ENCODE measurements around the gene BMF. TPM values are rescaled to one million over a fixed set of nuclear protein-coding genes. Genes with fewer than 3 reads are reported as not detected.
"Not testable (repeated sequence)": the region's sequence is repeated elsewhere in the genome, so short reads cannot be mapped to it uniquely, and the experiment has no call there.

The BMF gene
- 4.1 and 7.0 TPM in 2 replicates for total RNA-seq

DNA sequence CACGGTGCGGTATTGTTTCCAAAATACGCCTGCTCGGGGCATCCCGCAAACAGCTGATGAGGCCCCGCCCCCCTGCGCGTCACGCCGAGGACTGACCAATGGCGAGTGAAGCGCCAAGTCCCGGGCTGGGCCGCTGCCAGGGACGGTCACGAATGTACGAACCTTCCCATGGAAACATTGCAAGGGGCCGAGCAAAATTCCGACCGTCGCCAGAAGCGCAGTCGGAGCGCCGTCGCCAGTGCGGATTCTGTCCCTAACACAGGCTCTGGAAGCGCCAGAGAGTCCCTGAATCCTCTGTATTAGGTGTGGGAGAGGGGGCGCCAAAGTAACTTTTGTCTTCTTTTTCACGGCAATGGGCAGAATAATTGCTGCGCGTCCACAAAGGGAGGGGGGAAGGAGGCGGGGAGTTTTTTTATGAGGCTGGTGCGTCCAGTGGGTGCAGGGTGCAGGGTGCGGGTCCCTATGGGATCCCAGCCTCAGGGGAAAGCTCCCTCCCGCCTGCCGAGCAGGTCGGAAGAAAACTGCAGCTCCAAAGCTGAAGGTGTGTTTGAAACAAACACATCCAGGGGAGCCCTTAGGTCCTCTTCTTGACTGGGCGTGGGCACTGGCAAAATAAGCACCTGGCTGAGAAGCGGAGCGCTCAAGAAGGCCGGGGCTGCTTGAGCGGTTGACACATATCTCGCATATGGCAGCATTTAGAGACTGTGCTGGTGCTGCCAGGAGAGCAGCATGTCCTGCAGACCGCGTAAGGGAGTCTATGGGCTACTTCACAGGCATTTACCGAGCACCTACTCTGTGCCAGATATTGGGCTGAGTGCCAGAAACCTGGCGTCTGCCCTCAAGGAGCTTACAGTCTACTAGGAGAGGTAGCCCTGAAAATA, at the start of gene BMF:
TSS of gene BMF (minus strand) at position 25 of the 881 bp plus-strand sequence. CDS start 2,793 bp downstream, outside the sequence.
- DNase-seq (ENCODE audit: low read depth in 2 of 2), result peak; percentile 98 to 100

GRCh38 chr15:40157778-40158447, 49.2 kb upstream of the BMF start:
- DNase-seq (ENCODE audit: low read depth in 2 of 2), result no peak

DNA sequence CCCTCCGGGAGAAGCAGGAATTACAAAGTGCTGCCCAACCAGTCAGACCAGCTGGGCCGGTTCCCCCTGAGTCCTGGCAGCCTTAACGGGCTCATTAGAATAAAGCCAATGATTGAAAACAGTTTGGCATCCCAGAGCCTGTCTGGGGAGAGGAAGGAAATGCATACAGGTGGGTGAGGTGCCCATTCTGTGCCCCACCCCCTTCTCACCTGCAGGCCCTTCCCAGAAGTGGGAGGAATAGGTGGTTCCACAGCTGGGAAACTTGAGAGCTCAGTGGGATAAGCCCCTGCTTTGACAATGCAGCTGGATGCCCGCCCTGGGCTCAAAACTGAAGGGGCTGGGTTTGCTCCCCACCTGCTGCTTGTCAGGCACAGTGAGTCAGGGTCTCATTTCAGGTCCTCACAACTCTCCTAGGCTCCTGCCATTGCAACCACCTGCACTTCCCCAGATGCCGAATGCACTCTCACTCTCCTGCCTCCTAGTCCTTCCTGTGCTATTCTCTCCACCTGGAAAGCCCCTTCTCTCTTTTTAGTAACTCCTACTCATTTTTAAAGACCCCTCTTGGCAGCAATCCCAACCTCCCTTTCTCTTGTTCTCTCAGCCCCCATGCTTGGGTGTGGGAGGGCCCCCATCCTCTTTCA, 46.7 kb upstream of the BMF start:
- no peak for DNase-seq (ENCODE audit: low read depth in 2 of 2)

- DNase-seq (ENCODE audit: low read depth in 2 of 2), result not testable (repeated sequence)
Measured at GRCh38 chr15:40154821-40155220, 46.1 kb upstream of the BMF start.

GRCh38 chr15:40151991-40152390, 43.3 kb upstream of the BMF start:
- no peak for DNase-seq (ENCODE audit: low read depth in 2 of 2)

- DNase-seq (ENCODE audit: low read depth in 2 of 2), result no peak
Measured at GRCh38 chr15:40151499-40151898, 42.8 kb upstream of the BMF start.

- DNase-seq (ENCODE audit: low read depth in 2 of 2), result peak; percentile 5 to 69
Measured at GRCh38 chr15:40150163-40150925, 41.7 kb upstream of the BMF start.

- DNase-seq (ENCODE audit: low read depth in 2 of 2), result no peak
Measured at GRCh38 chr15:40149339-40149738, 40.7 kb upstream of the BMF start.

DNA sequence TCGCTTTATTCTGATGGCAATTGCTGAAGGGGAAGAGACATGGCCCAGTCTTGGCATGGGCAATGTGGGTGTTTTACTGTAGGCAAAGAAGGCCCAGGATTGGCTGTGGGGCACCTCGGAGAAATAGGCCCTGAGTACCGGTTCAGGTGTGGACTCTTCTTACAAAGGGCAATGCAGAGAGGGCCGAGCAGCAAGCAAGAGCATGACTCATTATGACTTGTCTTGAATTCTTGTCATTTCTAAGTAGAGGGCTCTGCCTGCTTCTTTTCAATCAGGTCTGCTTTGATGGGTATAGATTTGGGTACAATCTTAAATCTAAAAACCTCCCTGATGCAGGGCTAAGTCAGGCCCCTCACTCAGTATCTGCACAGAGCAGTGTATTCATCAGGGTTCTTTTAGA, 37.4 kb upstream of the BMF start:
- DNase-seq (ENCODE audit: low read depth in 2 of 2), result no peak

DNA sequence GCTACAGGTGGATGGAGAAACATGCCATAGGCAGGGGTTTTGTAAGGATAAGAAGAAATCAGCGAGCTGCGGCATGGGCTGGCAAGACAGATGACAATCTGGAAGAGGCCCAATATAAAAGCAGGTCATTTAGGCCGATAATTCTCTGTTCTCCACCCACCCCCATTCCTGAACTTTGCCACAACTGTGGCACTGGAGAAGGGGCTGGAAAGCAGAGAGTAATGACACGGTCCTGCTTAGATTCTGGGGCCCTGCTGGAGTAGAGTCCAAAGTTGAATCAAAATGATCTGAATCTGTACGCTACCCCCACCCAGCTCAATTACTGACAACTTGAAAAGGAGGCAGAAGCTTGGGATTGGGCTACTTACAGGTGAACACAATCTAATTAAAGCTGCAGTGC, 33.7 kb upstream of the BMF start:
- DNase-seq (ENCODE audit: low read depth in 2 of 2), result no peak

GRCh38 chr15:40138201-40138570, 29.5 kb upstream of the BMF start:
- not testable (repeated sequence) for DNase-seq (ENCODE audit: low read depth in 2 of 2)

- no peak for DNase-seq (ENCODE audit: low read depth in 2 of 2)
Measured at GRCh38 chr15:40137303-40138200, 28.9 kb upstream of the BMF start.

- DNase-seq (ENCODE audit: low read depth in 2 of 2), result no peak
Measured at GRCh38 chr15:40136470-40137302, 28.0 kb upstream of the BMF start.

- not testable (repeated sequence) for DNase-seq (ENCODE audit: low read depth in 2 of 2)
Measured at GRCh38 chr15:40135846-40136450, 27.3 kb upstream of the BMF start.

- no peak for DNase-seq (ENCODE audit: low read depth in 2 of 2)
Measured at GRCh38 chr15:40134885-40135284, 26.2 kb upstream of the BMF start.

- no peak for DNase-seq (ENCODE audit: low read depth in 2 of 2)
Measured at GRCh38 chr15:40133544-40133943, 24.9 kb upstream of the BMF start.

- DNase-seq (ENCODE audit: low read depth in 2 of 2), result no peak
Measured at GRCh38 chr15:40130799-40131502, 22.3 kb upstream of the BMF start.

- no peak for DNase-seq (ENCODE audit: low read depth in 2 of 2)
Measured at GRCh38 chr15:40130118-40130517, 21.4 kb upstream of the BMF start.

Measured in dermis microvascular lymphatic vessel endothelial cell (primary cell).